HUES6 (cell line): Measurements from ENCODE around the gene BMP8B.
A peak's percentile ranks its signal among the peaks of the same experiment; 100 is the strongest.
"Not testable (repeated sequence)": the region's sequence is repeated elsewhere in the genome, so short reads cannot be mapped to it uniquely, and the experiment has no call there.

Experiments used
- H3K27ac ChIP-seq: 2 replicates; pipeline ENCODE4 v1.7.0; 2013; ENCODE audit warnings: low read depth, mild to moderate bottlenecking, low read length, inconsistent platforms
- H3K27me3 ChIP-seq: 2 replicates; pipeline ENCODE4 v1.6.1; 2013; ENCODE audit warnings: low read length; ENCODE audit not compliant: control insufficient read depth, insufficient read depth
- H3K36me3 ChIP-seq: 2 replicates; pipeline ENCODE4 v1.6.1; 2013; ENCODE audit warnings: low read length; ENCODE audit not compliant: control insufficient read depth, insufficient read depth
- H3K4me1 ChIP-seq: 2 replicates; pipeline ENCODE4 v1.6.1; 2013; ENCODE audit warnings: low read length; ENCODE audit not compliant: control insufficient read depth, insufficient read depth
- H3K4me3 ChIP-seq: 2 replicates; pipeline ENCODE4 v1.5.1; 2013; ENCODE audit warnings: low read depth, low read length
- H3K9ac ChIP-seq: one replicate; pipeline ENCODE4 v1.6.1; 2013; ENCODE audit warnings: mild to moderate bottlenecking, low read length
- H3K9me3 ChIP-seq: 2 replicates; pipeline ENCODE4 v1.6.1; 2013; ENCODE audit warnings: low read depth, low read length; ENCODE audit not compliant: control insufficient read depth, insufficient read depth

BMP8B gene, protein sequence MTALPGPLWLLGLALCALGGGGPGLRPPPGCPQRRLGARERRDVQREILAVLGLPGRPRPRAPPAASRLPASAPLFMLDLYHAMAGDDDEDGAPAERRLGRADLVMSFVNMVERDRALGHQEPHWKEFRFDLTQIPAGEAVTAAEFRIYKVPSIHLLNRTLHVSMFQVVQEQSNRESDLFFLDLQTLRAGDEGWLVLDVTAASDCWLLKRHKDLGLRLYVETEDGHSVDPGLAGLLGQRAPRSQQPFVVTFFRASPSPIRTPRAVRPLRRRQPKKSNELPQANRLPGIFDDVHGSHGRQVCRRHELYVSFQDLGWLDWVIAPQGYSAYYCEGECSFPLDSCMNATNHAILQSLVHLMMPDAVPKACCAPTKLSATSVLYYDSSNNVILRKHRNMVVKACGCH

DNA sequence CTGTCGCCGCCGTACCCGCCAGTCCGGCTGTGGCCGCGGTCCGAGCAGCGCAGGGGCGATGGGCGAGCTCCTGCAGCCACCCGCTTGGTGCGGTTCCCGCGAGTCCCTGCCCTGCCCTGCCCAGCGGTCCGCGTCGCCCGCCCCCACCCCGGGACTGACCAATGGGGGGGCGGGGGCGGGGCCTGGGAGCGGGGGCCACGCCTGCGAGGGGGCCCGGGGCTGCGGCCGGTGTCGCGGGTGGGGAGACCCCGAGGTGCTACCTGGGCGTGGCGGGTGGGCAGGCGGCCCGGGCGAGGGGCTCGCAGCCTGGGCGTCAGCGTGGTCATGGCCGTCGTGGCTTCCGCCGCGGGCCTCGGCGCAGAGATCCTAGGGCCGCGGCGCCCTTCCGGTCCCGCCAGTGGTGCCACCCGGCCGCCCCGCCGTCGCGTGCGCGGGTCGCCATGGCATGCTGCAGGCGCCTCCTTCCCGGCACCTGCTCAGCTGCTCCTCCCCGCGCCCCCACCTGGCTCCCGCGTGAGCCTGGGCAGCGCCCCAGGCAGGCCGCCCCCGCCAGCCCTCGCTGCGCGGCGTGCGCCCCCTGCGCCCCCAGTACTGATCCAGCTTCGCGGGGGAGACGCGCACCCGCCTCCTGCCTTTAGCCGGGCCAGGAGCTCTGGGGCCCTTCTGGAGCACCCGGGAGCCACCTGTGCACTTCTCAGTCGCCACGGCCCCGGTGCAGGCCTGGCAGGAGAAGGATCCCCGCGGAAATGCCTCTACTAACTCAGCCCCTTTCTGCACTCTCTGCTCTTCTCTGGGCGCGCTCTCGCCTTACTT, at the start of gene BMP8B:
BMP8B (minus strand) TSS at position 108 of the 813 bp plus-strand sequence. CDS start 380 bp downstream, outside the sequence.
- Histone ChIP-seq H3K9me3 (no peaks in the 10 kb centered on the region), H3K27me3 (peaks cover 83% of the 10 kb centered on the region), H3K4me3 (peak within 1 kb of the TSS; percentile 67), H3K9ac (no peak within 1 kb of the TSS), H3K27ac (no peak within 1 kb of the TSS), H3K4me1 (no peaks in the 10 kb centered on the region), H3K36me3 (no peaks in the 10 kb centered on the region)

GRCh38 chr1:39836595-39837110, 48.0 kb upstream of the BMP8B start:
- no peak overlapping the region for H3K27ac ChIP-seq
- H3K9ac ChIP-seq, result no peak overlapping the region
- H3K27me3 ChIP-seq, result no peaks in the 10 kb centered on the region
- H3K36me3 ChIP-seq, result peaks cover 42% of the 10 kb centered on the region
- no peak overlapping the region for H3K4me3 ChIP-seq
- H3K4me1 ChIP-seq, result no peaks in the 10 kb centered on the region
- no peaks in the 10 kb centered on the region for H3K9me3 ChIP-seq

- Histone ChIP-seq H3K4me3 (no peak overlapping the region), H3K36me3 (peaks cover 36% of the 10 kb centered on the region), H3K27ac (no peak overlapping the region), H3K4me1 (no peaks in the 10 kb centered on the region), H3K9ac (no peak overlapping the region), H3K27me3 (no peaks in the 10 kb centered on the region), H3K9me3 (no peaks in the 10 kb centered on the region)
These were observed 47.4 kb upstream of the BMP8B start for GRCh38 chr1:39835935-39836594.

- Histone ChIP-seq H3K36me3 (peaks cover 27% of the 10 kb centered on the region), H3K27ac (no peak overlapping the region), H3K9me3 (no peaks in the 10 kb centered on the region), H3K4me3 (no peak overlapping the region), H3K9ac (no peak overlapping the region), H3K27me3 (no peaks in the 10 kb centered on the region), H3K4me1 (no peaks in the 10 kb centered on the region)
These were observed 46.4 kb upstream of the BMP8B start for GRCh38 chr1:39835110-39835509.

- no peaks in the 10 kb centered on the region for H3K4me1 ChIP-seq
- H3K36me3 ChIP-seq, result peaks cover 14% of the 10 kb centered on the region
- no peak overlapping the region for H3K4me3 ChIP-seq
- no peak overlapping the region for H3K9ac ChIP-seq
- H3K27ac ChIP-seq, result no peak overlapping the region
- no peaks in the 10 kb centered on the region for H3K27me3 ChIP-seq
- H3K9me3 ChIP-seq, result no peaks in the 10 kb centered on the region
These were observed 45.1 kb upstream of the BMP8B start for GRCh38 chr1:39833621-39834385.

DNA sequence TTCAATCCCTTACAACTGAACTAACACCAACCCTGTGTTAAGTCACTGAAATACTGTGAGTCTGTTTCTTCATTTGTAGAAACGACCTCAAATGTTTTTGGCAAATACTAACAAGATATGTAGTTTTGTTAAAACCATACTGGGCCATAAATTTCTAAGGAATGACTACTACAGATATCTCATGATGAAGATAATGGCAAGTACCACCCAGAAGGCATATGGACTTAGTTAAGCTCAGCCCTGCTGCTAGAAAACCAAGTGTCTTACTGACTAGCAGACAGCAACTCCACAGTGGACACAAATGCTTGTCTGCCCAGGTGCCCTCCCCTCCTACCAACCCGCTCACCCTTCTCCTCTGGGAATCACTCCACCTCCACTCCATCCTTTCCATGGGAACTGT, 44.5 kb upstream of the BMP8B start:
- Histone ChIP-seq H3K27me3 (no peaks in the 10 kb centered on the region), H3K4me1 (no peaks in the 10 kb centered on the region)

GRCh38 chr1:39832294-39832693, 43.6 kb upstream of the BMP8B start:
- Histone ChIP-seq H3K27me3 (no peaks in the 10 kb centered on the region), H3K4me3 (no peak overlapping the region), H3K9ac (no peak overlapping the region), H3K36me3 (no peaks in the 10 kb centered on the region), H3K27ac (no peak overlapping the region), H3K9me3 (no peaks in the 10 kb centered on the region), H3K4me1 (no peaks in the 10 kb centered on the region)

More for the DNA sequence above, 44.5 kb upstream of the BMP8B start:
- H3K27ac ChIP-seq, result no peak overlapping the region
- no peak overlapping the region for H3K9ac ChIP-seq
- H3K36me3 ChIP-seq, result peaks cover 7% of the 10 kb centered on the region
- H3K9me3 ChIP-seq, result no peaks in the 10 kb centered on the region
- no peak overlapping the region for H3K4me3 ChIP-seq

DNA sequence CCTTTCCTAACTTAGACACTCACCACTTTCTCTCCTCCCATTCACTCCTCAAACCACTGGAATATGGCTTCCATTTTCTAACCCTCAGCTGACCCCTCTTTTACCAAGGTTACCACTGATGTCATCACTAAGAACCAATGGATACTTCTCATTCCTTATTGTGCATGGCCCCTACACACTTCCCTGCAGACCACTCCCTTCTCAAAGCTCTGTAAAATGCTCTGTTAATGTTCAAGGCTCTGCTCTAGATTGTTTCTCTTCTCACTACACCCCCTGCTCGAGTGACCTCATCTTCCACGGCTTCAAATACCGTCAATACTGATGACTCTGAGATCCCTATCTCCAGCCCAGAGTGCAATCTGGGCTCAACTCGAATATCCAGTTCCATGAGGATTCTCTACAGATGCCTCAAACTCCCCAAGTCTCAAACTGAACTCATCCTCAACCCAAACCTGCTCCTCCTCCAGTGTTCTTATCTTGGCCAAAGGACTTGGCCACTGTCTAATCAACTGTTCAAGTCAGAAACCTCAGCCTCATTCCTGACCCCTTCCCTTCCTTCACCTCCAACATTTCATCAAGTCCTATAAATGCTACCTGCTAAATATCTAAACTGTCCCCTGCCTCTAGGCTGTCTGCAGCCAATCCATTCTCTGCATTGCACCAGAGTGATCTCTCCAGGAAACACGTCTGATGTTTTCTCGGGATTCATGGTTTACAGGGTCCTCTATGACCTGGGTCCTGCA, 41.3 kb upstream of the BMP8B start:
- Histone ChIP-seq H3K36me3 (no peaks in the 10 kb centered on the region), H3K4me3 (no peak overlapping the region), H3K4me1 (peaks cover 4% of the 10 kb centered on the region; the same call in 1 of the 2 replicates), H3K9me3 (no peaks in the 10 kb centered on the region), H3K27ac (no peak overlapping the region), H3K27me3 (no peaks in the 10 kb centered on the region), H3K9ac (no peak overlapping the region)

- Histone ChIP-seq H3K9ac (no peak overlapping the region), H3K4me3 (no peak overlapping the region), H3K9me3 (0 out of 2 replicates have a peak, but pooled peaks cover 3% of the 10 kb centered on the region), H3K27me3 (no peaks in the 10 kb centered on the region), H3K36me3 (no peaks in the 10 kb centered on the region), H3K27ac (no peak overlapping the region), H3K4me1 (peaks cover 4% of the 10 kb centered on the region; the same call in 1 of the 2 replicates)
These were observed 40.1 kb upstream of the BMP8B start for GRCh38 chr1:39828734-39829133.

DNA sequence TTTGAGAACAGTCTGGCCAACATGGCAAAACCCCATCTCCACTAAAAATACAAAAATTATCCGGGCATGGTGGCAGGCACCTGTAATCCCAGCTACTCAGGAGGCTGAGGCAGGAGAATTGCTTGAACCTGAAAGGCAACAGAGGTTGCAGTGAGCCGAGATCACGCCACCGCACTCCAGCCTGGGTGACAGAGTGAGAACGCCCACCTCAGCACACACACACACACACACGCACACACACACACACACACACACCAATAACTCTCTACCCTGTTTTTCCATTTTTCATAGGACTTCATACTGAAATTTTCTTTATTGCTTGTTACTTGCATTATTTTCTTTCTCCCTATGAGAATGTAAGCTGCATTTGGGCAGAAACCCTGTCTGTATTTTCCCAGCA, 39.6 kb upstream of the BMP8B start:
- H3K27ac ChIP-seq, H3K4me1 ChIP-seq, H3K9ac ChIP-seq: not testable (repeated sequence)

More for the DNA sequence above, 39.6 kb upstream of the BMP8B start:
- not testable (repeated sequence) for H3K36me3 ChIP-seq, H3K4me3 ChIP-seq, H3K27me3 ChIP-seq, H3K9me3 ChIP-seq
